A172 (cell line): ENCODE measurements around the gene PRADC1. TPM values are rescaled to one million over a fixed set of nuclear protein-coding genes. Genes with fewer than 3 reads are reported as not detected.
A peak's percentile ranks its signal among the peaks of the same experiment; 100 is the strongest.
"Not testable (repeated sequence)": the region's sequence is repeated elsewhere in the genome, so short reads cannot be mapped to it uniquely, and the experiment has no call there.

Experiments
- DNase-seq: peaks from one replicate; pipeline ENCODE4 v3.0.0-alpha.2; 2015; ENCODE audit warnings: low spot score
- total RNA-seq: library from RNA; depleted of rRNA; stranded (reverse); fragments of >200 nt; shearing (Covaris generic); gene quantifications from 2 replicates; pipeline ENCODE4 v1.2.3, GENCODE V29; 2014; rRNA removed

PRADC1 gene
- total RNA-seq, 1 experiment from 2014 or later, result 39.3 TPM

- no peak for DNase-seq
Measured at GRCh38 chr2:73202156-73203054, 30.6 kb downstream of the PRADC1 start, which contains the start of gene NOTO. Gene NOTO (plus strand): TSS chr2:73202574. CDS start chr2:73202667, 93 bp downstream.

GRCh38 chr2:73200281-73200680 lies 32.8 kb downstream of the PRADC1 start:
- DNase-seq, result not testable (repeated sequence)

GRCh38 chr2:73197579-73197978 lies 35.5 kb downstream of the PRADC1 start:
- DNase-seq, result no peak

- DNase-seq, result no peak
Measured at GRCh38 chr2:73187549-73187948, 45.5 kb downstream of the PRADC1 start.

GRCh38 chr2:73185965-73186364 lies 47.1 kb downstream of the PRADC1 start:
- peak; percentile 16 for DNase-seq

Other genes starting within 250 kb of the PRADC1 start
- gene SFXN5, start 161.5 kb downstream of the PRADC1 start, total RNA-seq, result 17.5 and 33.4 TPM in 2 replicates
- 52.2 and 58.8 TPM in 2 replicates for gene RAB11FIP5, start 120.3 kb downstream of the PRADC1 start, total RNA-seq
- gene NOTO, start 30.7 kb downstream of the PRADC1 start, total RNA-seq, result not detected in 2 replicates
- 33.1 and 36.7 TPM in 2 replicates for gene SMYD5, start 19.0 kb downstream of the PRADC1 start, total RNA-seq
- 695 and 768 TPM in 2 replicates for gene CCT7, start 1.1 kb upstream of the PRADC1 start, total RNA-seq
- 2.4 and 2.9 TPM in 2 replicates for gene FBXO41, start 51.2 kb upstream of the PRADC1 start, total RNA-seq
- gene EGR4, start 60.3 kb upstream of the PRADC1 start, total RNA-seq, result not detected in 2 replicates
- 19.3 and 23.2 TPM in 2 replicates for gene ALMS1, start 152.6 kb upstream of the PRADC1 start, total RNA-seq